ENCODE measurements around the gene NELL1. TPM values are rescaled to one million over a fixed set of nuclear protein-coding genes. Genes with fewer than 3 reads are reported as not detected.

Gene NELL1
- polyA plus RNA-seq, 1 of the 3 experiments (the other 2 are of a cell fraction), result not detected

DNA sequence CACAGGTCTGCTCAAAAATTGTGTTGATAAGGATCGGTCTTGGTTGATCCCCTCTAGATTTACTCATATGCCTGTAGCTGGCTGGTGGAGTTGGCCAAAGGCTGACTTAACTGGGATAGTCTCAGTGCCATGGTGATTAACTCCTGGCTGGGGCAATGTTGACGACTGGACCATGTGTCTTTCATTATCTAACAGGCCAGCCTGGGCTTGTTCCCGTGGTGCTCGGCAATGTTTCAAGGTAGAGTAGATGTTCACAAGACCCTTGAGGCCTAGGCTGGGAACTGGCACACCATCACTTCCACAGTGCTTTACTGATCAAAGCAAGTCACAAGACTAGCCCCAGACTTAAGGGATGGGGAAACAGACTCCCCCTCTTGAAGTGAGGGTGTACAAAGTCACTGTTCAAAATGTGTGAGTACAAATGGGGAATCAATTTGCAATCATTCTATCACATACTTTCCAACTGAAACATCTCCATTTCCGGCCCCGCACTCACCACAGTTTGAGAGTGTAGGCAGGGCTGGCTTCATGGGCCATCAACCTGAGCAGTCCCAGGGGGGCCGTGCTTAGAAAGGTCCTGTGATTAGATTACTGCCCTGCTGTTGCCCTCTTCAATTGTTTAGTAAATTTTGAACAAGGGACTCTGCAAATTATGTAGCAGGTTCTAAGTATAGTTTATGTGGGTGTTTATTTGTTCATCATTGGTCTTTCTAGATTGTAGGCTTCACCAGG, 240.8 kb downstream of the NELL1 start:
- WGBS (ENCODE audit: low lambda C conversion rate), result 35% methylated on average over 7 of the region's 7 CpGs
- POLR2A ChIA-PET, result no interaction called here
- no peaks in the 10 kb centered on the region for H3K36me3 ChIP-seq (replicated peaks in 1 of 2; ENCODE audit: control insufficient read depth in 1 of 2, insufficient read depth in 2 of 2, low read length in 1 of 2)
- H3K4me1 ChIP-seq (ENCODE audit: control insufficient read depth in 1 of 2, insufficient read depth in 2 of 2, low read depth in 1 of 2, low read length in 1 of 2), result peaks cover 0 to 8% of the 10 kb centered on the region in 2 experiments; a peak in 2 of 4 replicates
- CTCF ChIA-PET, result interaction anchor here (0.6 to 1.3 kb wide), 3 partner anchors 27 to 31 kb away, joined by 3 to 4 read pairs (median 3); no protein-coding TSS in a partner anchor
- H2AFZ ChIP-seq (ENCODE audit: low read depth), result no peak overlapping the region
- H3K27me3 ChIP-seq (ENCODE audit: insufficient read depth), result no peaks in the 10 kb centered on the region
- no peak overlapping the region for H3K4me3 ChIP-seq (ENCODE audit: low read depth in 2 of 2, low read length in 1 of 2)
- no peaks in the 10 kb centered on the region for H3K9me2 ChIP-seq
- no peak overlapping the region for H3K4me2 ChIP-seq
- TF ChIP-seq CHD2 (IDR thresholded peaks at IDR 0.05; ENCODE audit: low read length, partially characterized antibody), result no peak
- TF ChIP-seq, protein P1, sequence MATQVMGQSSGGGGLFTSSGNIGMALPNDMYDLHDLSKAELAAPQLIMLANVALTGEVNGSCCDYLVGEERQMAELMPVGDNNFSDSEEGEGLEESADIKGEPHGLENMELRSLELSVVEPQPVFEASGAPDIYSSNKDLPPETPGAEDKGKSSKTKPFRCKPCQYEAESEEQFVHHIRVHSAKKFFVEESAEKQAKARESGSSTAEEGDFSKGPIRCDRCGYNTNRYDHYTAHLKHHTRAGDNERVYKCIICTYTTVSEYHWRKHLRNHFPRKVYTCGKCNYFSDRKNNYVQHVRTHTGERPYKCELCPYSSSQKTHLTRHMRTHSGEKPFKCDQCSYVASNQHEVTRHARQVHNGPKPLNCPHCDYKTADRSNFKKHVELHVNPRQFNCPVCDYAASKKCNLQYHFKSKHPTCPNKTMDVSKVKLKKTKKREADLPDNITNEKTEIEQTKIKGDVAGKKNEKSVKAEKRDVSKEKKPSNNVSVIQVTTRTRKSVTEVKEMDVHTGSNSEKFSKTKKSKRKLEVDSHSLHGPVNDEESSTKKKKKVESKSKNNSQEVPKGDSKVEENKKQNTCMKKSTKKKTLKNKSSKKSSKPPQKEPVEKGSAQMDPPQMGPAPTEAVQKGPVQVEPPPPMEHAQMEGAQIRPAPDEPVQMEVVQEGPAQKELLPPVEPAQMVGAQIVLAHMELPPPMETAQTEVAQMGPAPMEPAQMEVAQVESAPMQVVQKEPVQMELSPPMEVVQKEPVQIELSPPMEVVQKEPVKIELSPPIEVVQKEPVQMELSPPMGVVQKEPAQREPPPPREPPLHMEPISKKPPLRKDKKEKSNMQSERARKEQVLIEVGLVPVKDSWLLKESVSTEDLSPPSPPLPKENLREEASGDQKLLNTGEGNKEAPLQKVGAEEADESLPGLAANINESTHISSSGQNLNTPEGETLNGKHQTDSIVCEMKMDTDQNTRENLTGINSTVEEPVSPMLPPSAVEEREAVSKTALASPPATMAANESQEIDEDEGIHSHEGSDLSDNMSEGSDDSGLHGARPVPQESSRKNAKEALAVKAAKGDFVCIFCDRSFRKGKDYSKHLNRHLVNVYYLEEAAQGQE (IDR thresholded peaks at IDR 0.05; ENCODE audit: low read depth, low read length), result no peak
- no peak for TF ChIP-seq NRF1 (IDR thresholded peaks at IDR 0.05; ENCODE audit: low read depth, low read length)
- TF ChIP-seq, protein P2, sequence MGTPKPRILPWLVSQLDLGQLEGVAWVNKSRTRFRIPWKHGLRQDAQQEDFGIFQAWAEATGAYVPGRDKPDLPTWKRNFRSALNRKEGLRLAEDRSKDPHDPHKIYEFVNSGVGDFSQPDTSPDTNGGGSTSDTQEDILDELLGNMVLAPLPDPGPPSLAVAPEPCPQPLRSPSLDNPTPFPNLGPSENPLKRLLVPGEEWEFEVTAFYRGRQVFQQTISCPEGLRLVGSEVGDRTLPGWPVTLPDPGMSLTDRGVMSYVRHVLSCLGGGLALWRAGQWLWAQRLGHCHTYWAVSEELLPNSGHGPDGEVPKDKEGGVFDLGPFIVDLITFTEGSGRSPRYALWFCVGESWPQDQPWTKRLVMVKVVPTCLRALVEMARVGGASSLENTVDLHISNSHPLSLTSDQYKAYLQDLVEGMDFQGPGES (IDR thresholded peaks at IDR 0.05; ENCODE audit: low read depth, low read length), result no peak
- no peak for TF ChIP-seq EZH2phosphoT487 (IDR thresholded peaks at IDR 0.05; ENCODE audit: borderline replicate concordance, low read depth)
- TF ChIP-seq, protein P3, sequence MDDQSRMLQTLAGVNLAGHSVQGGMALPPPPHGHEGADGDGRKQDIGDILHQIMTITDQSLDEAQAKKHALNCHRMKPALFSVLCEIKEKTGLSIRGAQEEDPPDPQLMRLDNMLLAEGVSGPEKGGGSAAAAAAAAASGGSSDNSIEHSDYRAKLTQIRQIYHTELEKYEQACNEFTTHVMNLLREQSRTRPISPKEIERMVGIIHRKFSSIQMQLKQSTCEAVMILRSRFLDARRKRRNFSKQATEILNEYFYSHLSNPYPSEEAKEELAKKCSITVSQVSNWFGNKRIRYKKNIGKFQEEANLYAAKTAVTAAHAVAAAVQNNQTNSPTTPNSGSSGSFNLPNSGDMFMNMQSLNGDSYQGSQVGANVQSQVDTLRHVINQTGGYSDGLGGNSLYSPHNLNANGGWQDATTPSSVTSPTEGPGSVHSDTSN (IDR thresholded peaks at IDR 0.05), result no peak
- TF ChIP-seq FOSL2 (IDR thresholded peaks at IDR 0.05; ENCODE audit: borderline replicate concordance, low read depth), result no peak
- no peak for TF ChIP-seq FOXM1 (IDR thresholded peaks at IDR 0.05; ENCODE audit: low read depth)
- TF ChIP-seq, protein P4, sequence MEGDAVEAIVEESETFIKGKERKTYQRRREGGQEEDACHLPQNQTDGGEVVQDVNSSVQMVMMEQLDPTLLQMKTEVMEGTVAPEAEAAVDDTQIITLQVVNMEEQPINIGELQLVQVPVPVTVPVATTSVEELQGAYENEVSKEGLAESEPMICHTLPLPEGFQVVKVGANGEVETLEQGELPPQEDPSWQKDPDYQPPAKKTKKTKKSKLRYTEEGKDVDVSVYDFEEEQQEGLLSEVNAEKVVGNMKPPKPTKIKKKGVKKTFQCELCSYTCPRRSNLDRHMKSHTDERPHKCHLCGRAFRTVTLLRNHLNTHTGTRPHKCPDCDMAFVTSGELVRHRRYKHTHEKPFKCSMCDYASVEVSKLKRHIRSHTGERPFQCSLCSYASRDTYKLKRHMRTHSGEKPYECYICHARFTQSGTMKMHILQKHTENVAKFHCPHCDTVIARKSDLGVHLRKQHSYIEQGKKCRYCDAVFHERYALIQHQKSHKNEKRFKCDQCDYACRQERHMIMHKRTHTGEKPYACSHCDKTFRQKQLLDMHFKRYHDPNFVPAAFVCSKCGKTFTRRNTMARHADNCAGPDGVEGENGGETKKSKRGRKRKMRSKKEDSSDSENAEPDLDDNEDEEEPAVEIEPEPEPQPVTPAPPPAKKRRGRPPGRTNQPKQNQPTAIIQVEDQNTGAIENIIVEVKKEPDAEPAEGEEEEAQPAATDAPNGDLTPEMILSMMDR (IDR thresholded peaks at IDR 0.05), result no peak
- no peak for TF ChIP-seq TEAD4 (IDR thresholded peaks at IDR 0.05; ENCODE audit: borderline replicate concordance, insufficient read depth)
- no peak for DNase-seq
- no peak overlapping the region for H3K9ac ChIP-seq
- no peaks in the 10 kb centered on the region for H4K20me1 ChIP-seq (ENCODE audit: insufficient read depth)
- H3K27ac ChIP-seq (ENCODE audit: low read depth in 2 of 2, low read length in 1 of 2), result no peak overlapping the region; a peak in 1 of 4 replicates
- no peaks in the 10 kb centered on the region for H3K79me2 ChIP-seq (ENCODE audit: insufficient read depth)
- no peaks in the 10 kb centered on the region for H3F3A ChIP-seq (replicated peaks; ENCODE audit: insufficient read depth)
- H3K9me3 ChIP-seq, result no peaks in the 10 kb centered on the region; the same call in 1 of the 2 replicates
